LoVo (cell line): ENCODE results near the gene KIAA1755.

Experiments used
- DNase-seq: peaks from one replicate; pipeline ENCODE4 v3.0.0-alpha.2; 2016; ENCODE audit warnings: low spot score

Gene KIAA1755

DNA sequence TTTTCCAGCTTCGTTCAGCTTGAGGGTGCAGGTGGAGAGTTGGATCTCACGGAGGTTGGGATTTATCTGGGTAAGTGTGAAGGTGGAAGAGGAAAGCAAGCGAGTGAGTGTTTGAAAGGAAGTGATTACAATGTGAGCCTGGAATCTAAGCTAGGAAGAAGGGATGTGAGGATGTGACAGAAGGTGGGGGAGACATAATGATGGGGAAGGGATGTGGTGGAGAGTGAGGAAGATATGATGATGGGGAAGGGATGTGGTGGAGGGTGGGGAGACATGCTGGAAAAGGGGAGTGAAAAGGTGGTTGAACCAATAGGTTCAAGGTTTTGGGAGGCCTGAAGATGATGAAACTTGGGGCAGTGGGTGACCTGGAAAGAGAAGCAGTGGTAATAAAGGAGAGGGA is 23.2 kb downstream of the KIAA1755 start:
- no peak for DNase-seq

DNA sequence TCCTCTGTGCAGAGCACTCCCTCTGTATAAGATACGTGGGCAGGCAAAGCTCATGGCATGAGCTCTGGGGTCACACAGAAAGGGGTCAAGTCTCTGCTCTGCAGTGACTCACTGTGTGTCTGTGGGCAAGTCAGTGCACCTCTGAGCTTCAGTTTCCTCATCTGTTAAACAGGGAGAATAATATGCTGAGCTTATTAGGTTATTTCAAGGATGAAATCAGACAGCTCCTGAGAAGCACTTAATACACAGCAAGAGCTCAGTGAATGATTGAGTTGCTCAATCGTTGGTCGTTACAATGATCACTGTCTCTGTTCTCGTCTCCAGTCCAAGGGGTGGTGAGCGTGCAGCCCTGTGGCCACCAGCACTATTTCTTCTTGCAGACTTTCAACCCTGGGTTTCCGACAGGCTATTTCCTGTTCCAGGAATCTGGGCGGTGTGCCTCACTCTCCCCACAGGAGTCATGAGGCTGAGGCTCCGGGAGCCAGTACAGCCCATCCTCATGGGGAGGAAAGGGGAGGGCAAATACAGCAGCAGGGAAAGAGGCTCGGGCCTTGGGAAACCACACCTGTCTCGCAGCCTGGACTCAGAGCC is 28.9 kb downstream of the KIAA1755 start:
- DNase-seq, result no peak

DNA sequence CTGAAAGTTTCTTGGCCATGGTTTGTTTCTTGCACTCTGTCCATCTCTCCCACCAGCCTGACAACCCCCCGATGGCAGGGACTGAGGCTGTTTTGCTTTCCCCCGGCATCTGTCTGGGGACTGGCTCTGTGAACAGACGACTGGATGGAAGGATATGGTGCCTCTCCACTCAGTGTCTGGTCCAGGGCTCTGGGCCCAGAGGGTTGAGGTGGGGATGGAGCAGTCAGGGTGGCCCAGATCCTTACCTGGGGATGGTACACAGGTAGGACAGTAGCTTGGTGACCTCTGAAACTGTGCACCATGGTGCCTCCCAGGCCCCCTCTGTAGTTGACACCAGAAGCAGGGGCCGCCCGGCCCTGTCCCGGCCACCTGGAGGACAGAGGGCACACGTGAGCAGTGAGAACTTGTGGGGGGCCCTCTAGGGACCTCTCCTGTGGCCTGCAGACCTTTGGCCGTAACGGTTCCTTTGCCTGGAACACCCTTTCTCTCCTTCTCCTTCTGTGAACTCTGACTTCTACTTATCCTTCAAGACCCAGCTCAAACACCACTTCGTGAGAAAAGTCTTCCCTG is 29.5 kb downstream of the KIAA1755 start:
- DNase-seq, result no peak

DNA sequence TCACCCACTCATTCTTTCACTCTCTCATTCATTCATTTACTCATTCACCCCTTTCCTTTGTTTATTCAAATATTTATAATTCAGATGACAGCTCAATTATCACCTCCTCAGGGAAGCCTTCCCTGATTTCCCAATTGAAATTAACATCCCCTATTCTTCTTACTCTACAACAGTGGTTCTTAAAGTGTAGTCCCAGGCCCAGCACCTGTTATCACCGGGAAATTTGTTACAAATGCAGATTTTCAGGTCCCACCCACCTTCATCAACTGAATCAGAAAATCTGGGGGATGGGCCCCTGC is 30.3 kb downstream of the KIAA1755 start:
- DNase-seq, result no peak

DNA sequence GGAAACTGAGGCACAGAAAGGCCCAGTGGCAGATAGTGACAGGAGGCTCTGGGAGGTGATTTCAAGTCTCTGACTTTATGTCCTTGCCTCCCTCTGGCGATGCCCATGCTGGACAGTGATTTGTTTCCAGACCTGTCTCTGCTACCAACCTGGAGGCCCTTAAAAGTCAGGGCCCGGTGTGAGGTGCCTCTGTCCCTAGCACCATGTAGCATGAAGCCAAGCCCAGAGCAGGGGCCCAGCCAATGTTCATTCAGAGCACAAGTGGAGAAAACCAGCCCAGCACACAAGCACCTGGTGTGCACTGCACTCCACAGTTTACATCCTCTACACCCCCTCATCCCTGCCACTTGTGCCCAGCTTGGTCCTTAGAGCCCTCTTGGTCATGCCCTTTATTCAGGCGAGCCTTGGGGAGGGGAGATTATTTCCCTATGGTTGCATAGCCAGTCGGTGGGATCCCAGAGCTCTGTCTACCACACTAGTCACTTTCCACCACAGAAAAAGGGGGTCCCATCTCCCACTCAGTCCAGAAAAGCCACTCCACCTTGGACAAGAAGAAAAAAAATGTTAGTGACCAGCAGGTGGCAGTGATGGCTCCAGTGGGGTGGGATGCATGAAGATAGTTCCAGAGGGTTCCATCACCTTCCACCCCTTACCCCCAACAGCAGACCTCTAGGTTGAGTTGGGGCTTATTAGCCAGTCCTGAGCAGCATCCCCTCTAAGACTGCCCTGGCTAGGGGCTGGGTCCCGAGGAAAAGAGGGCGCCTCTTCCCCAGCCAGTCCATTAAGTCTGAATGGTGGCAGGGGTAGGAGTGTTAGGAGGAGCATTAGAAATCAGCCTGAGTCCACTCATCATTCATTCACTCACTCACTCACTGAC is 30.9 kb downstream of the KIAA1755 start:
- no peak for DNase-seq

DNA sequence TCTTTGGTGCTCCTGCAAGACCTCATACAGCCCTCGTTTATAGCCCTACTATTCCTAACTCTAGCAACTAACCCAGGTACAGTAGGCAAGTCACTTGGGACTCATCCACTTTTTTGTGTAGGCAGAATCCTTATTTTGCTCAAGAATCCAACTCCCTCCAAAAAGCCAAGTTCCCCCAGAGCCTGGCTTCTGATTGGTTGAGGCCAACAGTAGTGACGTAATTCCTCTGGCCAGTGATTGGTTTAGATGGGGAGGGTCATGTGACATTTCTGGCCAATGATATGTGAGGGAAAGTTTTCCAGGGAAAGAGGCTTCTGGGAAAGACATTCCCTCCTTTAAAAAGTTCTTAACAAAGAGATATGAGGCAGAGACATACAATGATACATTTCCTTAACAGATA is 32.1 kb downstream of the KIAA1755 start:
- no peak for DNase-seq

DNA sequence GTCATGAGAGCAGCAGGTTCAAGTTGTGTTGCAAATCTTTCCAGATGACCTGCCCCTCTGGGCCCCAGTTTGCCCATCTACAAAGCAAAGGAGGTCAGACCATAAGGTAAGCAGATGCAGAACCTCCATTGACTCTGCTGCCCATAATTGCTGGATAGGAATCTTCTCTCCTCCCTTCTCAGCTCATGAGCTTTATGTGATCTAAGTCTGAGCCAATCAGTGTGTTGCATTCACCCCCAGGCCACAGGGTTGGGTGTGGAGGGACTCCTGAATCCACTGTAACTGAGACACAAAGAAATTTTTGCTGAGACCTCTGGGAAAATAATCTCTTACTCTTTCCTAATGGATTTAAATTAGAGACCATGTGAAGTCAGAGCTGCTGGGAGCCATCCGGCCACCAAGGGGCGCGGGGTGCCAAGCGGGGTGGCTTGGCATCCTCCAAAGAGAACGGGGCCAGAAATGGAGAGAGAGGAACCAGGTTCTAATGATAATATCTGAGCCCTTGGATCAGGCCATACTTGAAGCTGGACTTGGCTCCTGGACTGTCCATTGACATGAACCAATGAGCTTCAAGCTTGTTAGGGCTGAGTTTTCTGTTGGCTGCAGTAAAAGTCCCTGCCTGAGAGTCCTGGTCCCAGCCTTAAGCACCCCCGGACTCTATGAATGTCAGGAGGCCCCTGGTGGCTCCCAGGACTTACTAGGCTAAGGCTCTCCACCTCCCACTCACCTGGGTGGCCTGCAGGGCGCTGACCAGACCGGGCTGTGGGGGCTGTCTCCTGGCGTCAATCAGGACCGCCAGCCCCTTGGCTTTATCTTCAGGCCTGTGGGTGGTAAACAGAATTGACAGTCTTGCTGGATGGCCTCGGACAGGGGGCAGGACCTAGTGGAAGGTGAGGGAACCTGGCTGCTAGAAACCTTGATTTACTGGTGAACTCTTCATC is 32.8 kb downstream of the KIAA1755 start:
- no peak for DNase-seq

DNA sequence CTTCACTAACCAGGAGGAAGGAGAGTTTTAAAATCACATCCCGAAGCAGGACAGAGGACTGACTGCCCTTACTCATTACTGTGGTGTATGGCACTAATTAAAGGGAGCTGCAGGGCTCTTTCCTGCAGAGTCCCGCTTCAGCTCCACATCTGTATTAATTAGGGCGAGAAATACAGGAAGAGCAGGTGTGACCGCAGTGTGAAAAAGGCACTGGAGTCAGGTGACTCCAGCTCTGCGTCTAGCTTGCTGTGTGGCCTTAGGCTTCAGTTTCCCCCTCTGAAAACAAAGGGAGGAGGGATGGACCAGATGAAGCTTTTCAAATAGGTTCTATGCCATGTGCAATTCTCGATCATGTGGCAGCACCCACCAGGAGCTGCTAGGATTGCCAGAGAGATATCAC is 34.0 kb downstream of the KIAA1755 start:
- no peak for DNase-seq

DNA sequence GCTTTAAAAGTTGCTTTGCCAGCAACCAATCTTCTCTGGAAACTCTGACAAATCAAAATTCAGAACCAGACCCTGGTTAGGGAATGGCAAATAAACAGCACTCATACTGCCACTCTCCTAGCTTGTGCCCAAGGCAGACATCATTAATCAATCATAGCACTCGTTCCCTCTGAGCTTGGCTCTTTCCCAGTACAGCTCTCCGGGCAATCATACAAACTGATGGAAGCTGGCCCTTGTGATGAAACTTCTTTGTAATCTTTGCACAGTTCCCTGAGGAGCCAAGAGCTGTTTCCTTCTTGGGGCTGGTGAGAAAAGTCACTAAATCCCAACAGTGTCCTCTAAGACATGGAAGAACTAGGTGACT is 34.7 kb downstream of the KIAA1755 start:
- DNase-seq, result no peak

DNA sequence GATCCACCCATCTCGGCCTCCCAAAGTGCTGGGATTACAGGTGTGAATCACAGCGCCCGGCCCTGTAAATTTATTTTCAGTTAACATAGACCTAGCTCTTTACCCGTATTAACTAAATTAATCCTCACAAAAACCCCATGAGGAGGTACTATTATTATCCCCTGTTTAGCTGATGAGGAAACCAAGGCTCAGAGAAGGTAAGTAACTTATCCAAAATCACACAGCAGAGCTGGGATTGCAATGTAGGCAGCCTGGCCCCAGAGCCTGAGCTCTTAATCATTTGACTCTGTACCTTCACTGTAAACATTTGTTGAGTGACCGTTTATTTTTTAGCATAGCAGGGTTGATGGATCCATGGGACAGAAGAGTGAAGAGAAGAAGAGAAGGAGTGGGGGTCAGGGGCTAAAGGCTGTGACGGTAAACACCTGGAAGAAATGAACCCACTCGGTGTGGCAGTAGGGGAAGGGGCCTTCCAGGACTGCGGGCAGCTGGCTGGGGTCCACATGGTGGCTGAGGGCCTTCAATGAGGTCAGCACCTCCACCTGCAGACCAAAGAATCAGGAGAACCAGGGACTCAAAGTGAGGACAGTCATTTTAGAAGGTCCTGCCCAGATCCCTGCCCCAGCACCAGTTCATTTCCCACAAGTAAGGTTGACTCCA is 35.2 kb downstream of the KIAA1755 start:
- DNase-seq, result no peak

DNA sequence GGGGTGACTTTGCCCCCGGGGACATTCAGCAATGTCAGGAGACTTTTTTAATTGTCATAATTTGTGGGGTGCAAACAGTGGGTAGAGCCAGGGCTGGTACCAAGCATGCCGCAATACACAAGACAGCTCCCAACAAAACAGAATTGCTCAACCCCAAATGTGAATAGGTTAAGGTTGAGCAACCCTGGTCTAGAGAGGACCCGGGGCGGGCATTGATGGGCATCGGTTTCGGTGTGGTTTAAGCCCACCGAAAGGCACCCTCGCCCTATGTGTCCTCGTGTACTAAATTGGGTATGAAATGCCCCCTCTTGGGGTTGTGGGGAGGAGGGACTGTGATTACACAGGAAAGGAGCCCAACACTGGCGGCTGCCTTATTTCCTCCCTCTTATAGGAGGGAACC is 36.0 kb downstream of the KIAA1755 start:
- DNase-seq, result no peak

DNA sequence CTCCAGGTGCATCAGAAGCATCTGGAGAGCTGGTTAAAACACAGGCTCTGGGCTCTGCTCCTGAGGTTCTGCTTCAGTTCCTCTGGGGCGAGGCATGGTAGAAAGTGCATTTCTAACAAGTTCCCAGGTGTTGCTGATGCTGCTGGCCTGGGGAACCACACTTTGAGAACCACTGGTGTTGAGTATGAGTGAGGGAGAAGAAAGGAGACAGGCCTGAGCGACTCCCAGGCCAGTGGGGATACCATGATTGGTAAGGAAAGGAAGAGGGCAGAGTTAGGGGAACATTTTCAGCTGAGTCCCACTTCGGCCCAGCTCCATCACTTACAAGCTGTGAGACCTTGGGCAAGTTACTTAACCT is 36.8 kb downstream of the KIAA1755 start:
- no peak for DNase-seq

DNA sequence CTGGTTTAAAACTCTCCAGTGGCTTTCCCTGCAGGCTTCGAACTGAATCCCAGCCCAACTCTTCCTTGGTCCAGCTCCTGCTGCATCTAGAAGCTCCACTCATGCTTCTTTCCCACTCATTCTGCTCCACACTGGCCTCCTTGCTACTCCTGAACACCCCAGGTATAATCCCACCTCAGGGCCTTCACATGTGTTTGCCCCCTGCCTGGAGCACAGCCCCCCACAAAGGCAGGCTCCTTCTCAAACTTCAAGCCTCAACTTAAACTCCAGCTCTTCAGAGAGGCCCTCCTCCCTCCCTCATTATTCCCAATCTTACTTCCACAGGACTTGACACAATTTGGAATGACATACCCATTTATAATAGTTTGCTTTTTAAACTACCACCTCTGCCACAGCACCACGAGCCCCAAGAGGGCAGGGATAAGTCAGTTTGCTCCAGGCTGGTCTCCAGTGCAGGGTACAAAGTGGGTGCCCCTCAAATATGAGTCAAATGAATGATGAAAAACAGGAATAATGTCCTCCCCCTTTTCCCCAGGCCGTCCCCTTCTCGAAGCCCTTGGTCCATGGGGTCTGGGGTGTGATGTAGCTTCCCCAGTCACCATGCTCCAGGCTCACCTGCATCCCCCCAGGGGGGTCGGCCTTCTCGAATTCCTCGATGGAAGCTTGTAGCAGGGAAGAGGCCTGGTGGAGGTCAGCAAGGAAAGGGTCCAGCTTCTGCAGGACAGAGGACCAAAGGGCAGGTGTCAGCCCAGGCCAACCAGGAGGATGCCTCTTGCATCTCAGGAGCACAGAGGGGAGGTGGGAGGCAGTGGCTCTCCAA is 37.4 kb downstream of the KIAA1755 start:
- no peak for DNase-seq

DNA sequence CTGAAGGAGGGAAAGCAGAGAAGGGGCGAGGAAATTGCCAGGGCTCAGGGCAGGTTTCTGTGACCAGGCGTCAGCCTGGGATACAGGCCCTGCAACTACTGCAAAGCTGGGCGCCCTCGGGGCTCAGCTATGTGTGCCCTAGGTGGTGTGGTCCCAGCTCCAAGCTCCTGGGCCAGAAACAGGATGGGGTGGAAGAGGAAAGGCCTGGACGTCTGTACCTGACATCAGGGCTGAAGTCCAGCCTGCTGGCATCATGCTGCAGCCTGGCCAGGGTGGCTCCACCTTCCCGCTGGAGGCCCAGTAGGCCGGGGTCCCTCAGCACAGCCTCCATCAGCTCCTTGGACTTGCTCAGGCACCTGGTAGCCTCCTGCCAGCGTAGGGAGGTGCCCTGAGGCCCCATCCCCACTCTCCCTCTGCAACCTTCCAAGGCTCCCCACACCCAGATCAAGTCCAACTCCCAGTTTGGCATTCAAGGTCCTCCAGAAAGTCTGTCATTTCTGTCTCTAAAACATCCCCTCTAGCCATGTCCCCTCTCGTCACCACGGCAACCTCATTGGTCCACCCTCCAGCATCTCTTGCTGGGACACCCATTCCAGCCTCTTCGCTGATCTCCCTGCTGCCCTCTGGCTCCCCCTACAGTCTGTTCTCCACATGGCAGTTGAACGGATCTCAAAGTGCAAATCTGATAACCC is 38.2 kb downstream of the KIAA1755 start:
- DNase-seq, result peak; percentile 20

DNA sequence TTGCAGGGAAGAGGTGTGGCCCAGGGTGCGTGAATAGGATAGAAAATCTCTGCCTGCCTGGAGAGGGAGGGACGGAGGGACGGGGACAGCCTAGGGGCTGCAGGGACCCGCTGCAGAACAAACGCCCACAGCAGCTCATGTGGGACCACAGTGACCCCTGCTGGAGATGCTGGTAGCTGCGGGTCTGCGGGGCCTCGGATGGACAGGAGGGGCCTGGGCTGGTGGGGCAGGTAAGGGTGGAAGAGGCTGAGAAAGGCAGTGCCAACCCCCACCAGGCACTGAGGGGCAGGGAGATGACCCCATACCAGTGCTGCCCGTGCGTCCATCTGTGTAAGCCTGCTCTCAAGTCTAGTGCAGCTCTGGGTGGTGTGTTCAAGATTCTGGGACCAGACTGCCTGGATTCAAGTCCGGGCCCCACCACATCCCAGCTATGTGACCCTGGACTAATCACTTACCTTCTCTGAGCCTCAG is 39.4 kb downstream of the KIAA1755 start:
- peak; percentile 34 for DNase-seq

DNA sequence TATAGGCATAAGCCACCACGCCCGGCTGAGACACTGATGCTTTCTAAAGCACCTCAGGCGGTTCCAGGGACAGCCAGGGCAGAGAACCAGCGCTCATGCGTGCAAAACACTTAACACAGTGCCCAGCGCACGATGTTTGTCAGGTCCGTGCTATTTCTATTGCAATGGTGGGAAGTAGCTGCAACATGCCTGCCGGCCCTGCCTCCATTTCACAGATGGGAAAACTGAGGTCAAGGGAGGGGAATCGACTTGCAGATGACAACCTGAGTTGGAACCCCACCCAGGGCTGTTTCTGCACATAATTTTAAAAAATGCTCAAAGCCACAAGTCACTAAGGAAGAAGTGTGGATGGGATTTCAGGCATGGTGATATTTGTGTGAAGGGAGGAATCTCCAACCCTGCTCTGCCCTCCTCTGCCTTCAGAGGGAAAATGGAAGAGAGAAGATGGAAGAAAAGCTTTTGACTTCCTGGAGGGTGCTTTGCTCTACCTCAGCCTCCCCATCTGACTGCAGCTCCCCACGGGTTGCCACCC is 39.9 kb downstream of the KIAA1755 start:
- no peak for DNase-seq

DNA sequence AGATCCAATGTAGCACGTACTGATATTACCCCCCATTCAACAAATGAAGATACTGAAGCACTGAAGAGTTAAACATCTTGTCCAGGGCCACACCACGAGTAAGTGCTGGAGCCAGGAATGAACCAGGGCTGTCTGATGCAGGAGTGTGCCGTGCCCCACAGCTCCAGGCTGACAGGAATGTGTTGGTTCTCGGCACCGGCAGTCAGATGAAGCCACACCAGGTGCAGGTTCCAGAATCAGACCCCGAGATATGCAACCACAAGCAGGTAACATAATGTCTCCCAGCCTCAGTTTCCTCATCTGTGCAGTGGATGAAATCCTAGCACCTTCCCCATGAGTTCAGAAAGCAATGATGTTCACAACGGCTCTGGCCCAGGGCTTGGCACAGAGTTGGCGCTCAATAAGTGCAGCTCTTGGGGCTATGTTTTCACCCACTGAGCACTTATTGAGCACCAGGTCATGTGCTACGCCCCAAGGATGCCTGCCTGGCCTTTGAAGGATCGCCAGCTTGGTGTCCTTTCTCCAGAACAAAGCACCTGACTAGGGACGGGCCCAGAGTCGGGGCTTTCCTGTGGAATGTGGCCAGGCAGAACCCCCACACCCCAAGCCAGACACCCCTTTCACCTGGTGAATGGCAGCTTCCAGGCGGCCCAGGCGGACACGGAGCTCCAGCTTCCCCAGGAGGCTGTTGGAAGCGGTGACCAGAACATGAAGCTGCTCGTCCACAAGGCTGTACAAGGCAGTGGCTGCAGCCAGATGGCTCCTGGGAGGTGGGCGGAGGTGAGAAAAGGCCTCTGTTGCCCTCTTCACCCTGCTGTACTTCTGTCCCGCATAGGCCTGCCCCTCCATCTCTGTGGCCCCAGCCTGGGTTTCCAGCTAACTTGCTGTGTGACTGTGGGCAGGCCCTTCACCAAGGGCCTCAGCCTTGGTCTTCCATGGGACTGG is 41.3 kb downstream of the KIAA1755 start:
- no peak for DNase-seq

DNA sequence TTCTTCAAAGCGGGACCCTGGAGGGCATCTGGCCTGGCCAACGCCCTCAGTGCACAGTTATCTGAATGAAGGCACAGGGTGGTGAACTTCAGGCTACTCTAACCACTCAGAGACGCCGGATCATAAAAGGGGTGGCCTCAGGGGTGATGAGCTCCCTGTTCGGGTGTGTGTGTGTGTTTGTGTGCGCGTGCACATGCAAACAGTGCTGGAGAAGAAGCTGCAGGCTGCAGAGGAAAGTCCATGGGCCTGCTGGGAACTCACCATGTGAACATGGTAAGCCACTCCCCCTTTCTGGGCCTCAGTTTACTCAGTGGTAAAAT is 42.0 kb downstream of the KIAA1755 start:
- no peak for DNase-seq
